H1 (cell line): Measurements from ENCODE around the gene IFI27L1. TPM values are rescaled to one million over a fixed set of nuclear protein-coding genes. Genes with fewer than 3 reads are reported as not detected.

ENCODE experiments used
- CTCF ChIA-PET: fragments of 300-600 bp; sonication (Branson Sonifier 250); formaldehyde crosslinking; loops from one replicate; lab custom pipeline; 2021; ENCODE audit not compliant: partially characterized antibody; lab: Charles Lee
- POLR2A ChIA-PET: fragments of 300-600 bp; sonication (Branson Sonifier 250); formaldehyde crosslinking; loops from one replicate; lab custom pipeline; 2021; ENCODE audit warnings: inconsistent platforms; ENCODE audit not compliant: partially characterized antibody; lab: Charles Lee
- DNase-seq, 2 experiments: peaks; one replicate each; pipeline versions ENCODE4 v3.0.0 to v3.0.0-alpha.2; 2010 to 2022; ENCODE audit warnings: low spot score in 2 of 2, low read depth in 1 of 2, mixed read lengths in 1 of 2
- FAIRE-seq: peaks from 2 replicates; lab custom pipeline; 2011; peaks lifted over from hg19 to GRCh38; lab: Jason Lieb, UNC
- H2AFZ ChIP-seq: 2 replicates; pipeline ENCODE4 v1.8.1; 2012; ENCODE audit warnings: low read length, inconsistent platforms
- H2AK5ac ChIP-seq: 2 replicates; pipeline ENCODE4 v1.6.1; 2013; ENCODE audit warnings: low read depth, low read length
- H2BK120ac ChIP-seq: replicated peaks from 2 replicates; pipeline ENCODE3; 2013; ENCODE audit warnings: low read depth, low read length, inconsistent platforms
- H2BK12ac ChIP-seq: 2 replicates; pipeline ENCODE4 v1.6.1; 2013; ENCODE audit warnings: low read depth, low read length
- H2BK15ac ChIP-seq: 2 replicates; pipeline ENCODE4 v1.6.1; 2013; ENCODE audit warnings: low read length
- H2BK20ac ChIP-seq: 2 replicates; pipeline ENCODE4 v1.6.1; 2013; ENCODE audit warnings: low read length
- H2BK5ac ChIP-seq: 2 replicates; pipeline ENCODE4 v1.6.1; 2013; ENCODE audit warnings: low read depth, low read length
- H3K14ac ChIP-seq: 2 replicates; pipeline ENCODE4 v1.6.1; 2013; ENCODE audit warnings: inconsistent platforms; ENCODE audit not compliant: insufficient read length
- H3K18ac ChIP-seq: 2 replicates; pipeline ENCODE4 v1.6.1; 2013; ENCODE audit warnings: low read length; ENCODE audit errors: extremely low read depth
- H3K23ac ChIP-seq: 2 replicates; pipeline ENCODE4 v1.6.1; 2013; ENCODE audit warnings: inconsistent platforms; ENCODE audit not compliant: insufficient read length
- H3K23me2 ChIP-seq: 2 replicates; pipeline ENCODE4 v1.6.1; 2013; ENCODE audit warnings: low read depth, low read length
- H3K27ac ChIP-seq: 2 replicates; pipeline ENCODE4 v1.6.1; 2011; ENCODE audit warnings: low read depth, low read length, inconsistent platforms
- H3K27me3 ChIP-seq, 4 experiments: replicated peaks in 1 of 4; 1 replicate in 1 of 4; 2 replicates in 3 of 4; pipeline versions ENCODE4 v1.6.1 to v1.8.1; 2011 to 2013; ENCODE audit warnings: low read length in 3 of 4, mild to moderate bottlenecking in 3 of 4, inconsistent platforms in 2 of 4, mixed read lengths in 2 of 4, moderate library complexity in 1 of 4; ENCODE audit not compliant: control insufficient read depth in 3 of 4, insufficient read depth in 3 of 4; ENCODE audit errors: extremely low read depth in 1 of 4
- H3K36me3 ChIP-seq, 4 experiments: 2 replicates each; pipeline versions ENCODE4 v1.6.1 to v1.8.1; 2011 to 2013; ENCODE audit warnings: mild to moderate bottlenecking in 4 of 4, low read length in 3 of 4, moderate library complexity in 2 of 4, control low read depth in 1 of 4, inconsistent platforms in 1 of 4; ENCODE audit not compliant: insufficient read depth in 4 of 4, control insufficient read depth in 2 of 4
- H3K4ac ChIP-seq: replicated peaks from 2 replicates; pipeline ENCODE3; 2013; ENCODE audit warnings: low read length, low read depth, mixed read lengths, inconsistent platforms; ENCODE audit not compliant: insufficient read length
- H3K4me1 ChIP-seq, 4 experiments: replicated peaks in 1 of 4; 1 replicate in 1 of 4; 2 replicates in 3 of 4; pipeline versions ENCODE4 v1.6.1 to v1.8.1; 2011 to 2013; ENCODE audit warnings: low read length in 3 of 4, inconsistent platforms in 2 of 4, mixed read lengths in 1 of 4; ENCODE audit not compliant: insufficient read depth in 4 of 4, control insufficient read depth in 3 of 4
- H3K4me2 ChIP-seq, 2 experiments: 2 replicates each; pipeline versions ENCODE4 v1.6.1 to v1.8.1; 2011 to 2013; ENCODE audit warnings: low read depth in 2 of 2, low read length in 2 of 2, control low read depth in 1 of 2, inconsistent platforms in 1 of 2, mild to moderate bottlenecking in 1 of 2; ENCODE audit not compliant: insufficient read depth in 1 of 2
- H3K4me3 ChIP-seq, 4 experiments: fragments of 200-600, 300-600 bp in 1 of 4; sonication (generic), shearing (Covaris generic), sonication (Bioruptor Twin) in 1 of 4; 2 replicates each; pipeline versions ENCODE4 v1.5.1 to v1.8.1; 2011 to 2016; ENCODE audit warnings: low read length in 4 of 4, low read depth in 3 of 4, control low read depth in 2 of 4, inconsistent platforms in 2 of 4, mild to moderate bottlenecking in 2 of 4, mixed read lengths in 1 of 4, moderate library complexity in 1 of 4; ENCODE audit not compliant: insufficient read depth in 2 of 4; ENCODE audit errors: extremely low read depth in 1 of 4
- H3K56ac ChIP-seq: replicated peaks from 2 replicates; pipeline ENCODE3; 2013; ENCODE audit warnings: low read depth, mild to moderate bottlenecking, mixed read lengths, low read length, inconsistent platforms; ENCODE audit not compliant: insufficient read length
- H3K79me1 ChIP-seq: 2 replicates; pipeline ENCODE4 v1.6.1; 2013; ENCODE audit warnings: low read depth, low read length, control low read depth
- H3K79me2 ChIP-seq, 2 experiments: 2 replicates each; pipeline versions ENCODE4 v1.6.1 to v1.8.1; 2012 to 2013; ENCODE audit warnings: low read length in 2 of 2, mild to moderate bottlenecking in 2 of 2, inconsistent platforms in 1 of 2; ENCODE audit not compliant: insufficient read depth in 2 of 2, control insufficient read depth in 1 of 2
- H3K9ac ChIP-seq, 4 experiments: replicated peaks in 1 of 4; 1 replicate in 1 of 4; 2 replicates in 3 of 4; pipeline versions ENCODE4 v1.6.1 to v1.8.1; 2011 to 2013; ENCODE audit warnings: low read depth in 3 of 4, low read length in 3 of 4, control low read depth in 2 of 4, mild to moderate bottlenecking in 2 of 4, moderate library complexity in 2 of 4, inconsistent platforms in 1 of 4; ENCODE audit errors: extremely low read depth in 1 of 4
- H3K9me3 ChIP-seq, 2 experiments: 2 replicates each; pipeline versions ENCODE4 v1.6.1 to v1.8.1; 2012 to 2013; ENCODE audit warnings: mild to moderate bottlenecking in 2 of 2, moderate library complexity in 2 of 2, control low read depth in 1 of 2, inconsistent platforms in 1 of 2, low read depth in 1 of 2, low read length in 1 of 2, mixed read lengths in 1 of 2; ENCODE audit not compliant: insufficient read depth in 2 of 2
- H4K20me1 ChIP-seq, 2 experiments: replicated peaks in 1 of 2; 2 replicates each; pipeline versions ENCODE3 to v1.8.1; 2011 to 2013; ENCODE audit warnings: inconsistent platforms in 2 of 2, low read length in 2 of 2, mild to moderate bottlenecking in 1 of 2; ENCODE audit not compliant: insufficient read depth in 2 of 2, control insufficient read depth in 1 of 2
- H4K5ac ChIP-seq: 2 replicates; pipeline ENCODE4 v1.6.1; 2013; ENCODE audit warnings: low read length, low read depth, mixed read lengths, inconsistent platforms; ENCODE audit not compliant: insufficient read length
- H4K8ac ChIP-seq: 2 replicates; pipeline ENCODE4 v1.8.0; 2013; ENCODE audit warnings: mild to moderate bottlenecking, moderate library complexity, low read length, inconsistent platforms; ENCODE audit not compliant: insufficient read depth; ENCODE audit errors: extremely low read depth
- H4K91ac ChIP-seq: replicated peaks from 2 replicates; pipeline ENCODE3; 2013; ENCODE audit warnings: low read length, mixed read lengths, inconsistent platforms; ENCODE audit not compliant: insufficient read length
- JUND ChIP-seq: IDR thresholded peaks from 2 replicates; pipeline ENCODE4 v1.6.1; 2011; ENCODE audit warnings: mild to moderate bottlenecking, improper control_type of control experiment, low read length
- POU5F1 ChIP-seq: IDR thresholded peaks from 2 replicates; pipeline ENCODE4 v1.6.1; 2011; ENCODE audit warnings: low read depth, mild to moderate bottlenecking, low read length, moderate library complexity
- SP2 ChIP-seq: IDR thresholded peaks from 2 replicates; pipeline ENCODE4 v1.6.1; 2012; ENCODE audit warnings: mild to moderate bottlenecking, low read length, inconsistent platforms
- WGBS, 2 experiments: shearing (Covaris generic) in 1 of 2; methylation state at CpG; one replicate each; pipeline versions ENCODE4 v1.1.6 to v1.1.7; 2013 to 2015; ENCODE audit warnings: low lambda C conversion rate in 2 of 2, mixed read lengths in 2 of 2, inconsistent platforms in 1 of 2, low coverage in 1 of 2, missing lambda C conversion rate in 1 of 2; ENCODE audit not compliant: insufficient replicate concordance in 2 of 2, insufficient coverage in 1 of 2, insufficient read length in 1 of 2; ENCODE audit errors: extremely low coverage in 1 of 2, missing lambda C conversion rate in 1 of 2; 5-methylcytosine and 5-hydroxymethylcytosine counted together
- polyA plus RNA-seq, 7 experiments: library from polyadenylated mRNA; depleted of rRNA in 3 of 7; stranded (reverse) in 5 of 7; unstranded in 2 of 7; fragments of >200 nt in 5 of 7; fragments of 200-250 nt in 2 of 7; gene quantifications; 1 replicate in 5 of 7; 2 replicates in 1 of 7; 4 replicates in 1 of 7; pipeline versions ENCODE4 v1.2.1 to v1.2.3, GENCODE V29; 2011 to 2013; ENCODE audit warnings: missing spikeins in 2 of 7, mixed read lengths in 2 of 7
- total RNA-seq: library from RNA; stranded (reverse); fragmentation: NEBNext Ultra II Directional; extraction: Animal tissue kit (Norgen Biotek cat#: 25700); gene quantifications from 2 replicates; pipeline ENCODE4 v1.2.1, GENCODE V29; 2021

The IFI27L1 gene
- total and polyA plus RNA-seq, 2 of the 8 experiments (the other 6 are each of a cell fraction or from before 2014, with no cell fraction given) = 21.2 to 30.5 TPM

DNA sequence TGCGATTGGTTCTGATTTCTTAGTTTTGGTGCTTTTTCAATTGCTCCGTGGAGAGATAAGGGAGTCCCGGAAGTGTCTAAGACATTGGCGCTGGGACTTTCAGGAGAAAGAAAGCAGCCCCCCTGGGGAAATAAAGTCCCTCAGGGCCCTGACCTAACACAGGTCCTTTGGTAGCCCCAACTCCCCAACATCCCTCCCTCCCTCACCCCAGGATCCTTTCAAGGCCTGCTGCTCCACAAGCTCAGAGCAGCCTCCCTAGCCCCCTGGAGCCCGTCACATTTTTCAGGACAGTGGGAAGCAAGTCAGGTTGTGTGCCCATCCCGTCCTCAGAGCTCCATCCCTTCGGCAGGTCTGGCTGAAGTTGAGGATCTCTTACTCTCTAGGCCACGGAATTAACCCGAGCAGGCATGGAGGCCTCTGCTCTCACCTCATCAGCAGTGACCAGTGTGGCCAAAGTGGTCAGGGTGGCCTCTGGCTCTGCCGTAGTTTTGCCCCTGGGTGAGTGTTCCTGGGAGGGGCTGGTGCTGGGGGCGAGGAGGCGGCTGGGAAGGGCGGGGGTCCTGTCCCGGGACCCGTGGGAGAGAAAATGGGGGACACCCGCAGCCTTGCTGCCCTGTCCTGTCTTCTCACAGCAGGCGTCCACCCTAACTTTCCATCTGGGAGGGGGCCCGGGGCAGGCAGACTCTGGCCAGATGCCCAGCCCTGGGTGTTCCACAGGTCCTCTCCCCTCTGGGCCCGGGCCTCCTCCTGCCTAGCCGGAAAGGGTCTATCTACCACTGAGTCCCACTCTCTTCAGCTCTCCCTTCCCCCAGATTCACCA is 30.4 kb downstream of the IFI27L1 start:
- Histone ChIP-seq H2BK20ac (no peak overlapping the region), H3K23ac (no peak overlapping the region), H3K23me2 (no peaks in the 10 kb centered on the region), H3K14ac (no peak overlapping the region), H3K4me3 (no peak overlapping the region), H2BK15ac (no peak overlapping the region), H2BK5ac (no peak overlapping the region), H3K36me3 (no peaks in the 10 kb centered on the region), H4K5ac (no peak overlapping the region), H3K9me3 (no peaks in the 10 kb centered on the region), H2AK5ac (no peak overlapping the region), H4K20me1 (no peaks in the 10 kb centered on the region), H3K27me3 (no peaks in the 10 kb centered on the region), H3K79me1 (no peaks in the 10 kb centered on the region), H3K9ac (no peak overlapping the region), H3K18ac (no peak overlapping the region), H3K4ac (no peak overlapping the region), H2BK120ac (no peak overlapping the region), H2BK12ac (no peak overlapping the region), H3K56ac (no peak overlapping the region), H2AFZ (no peak overlapping the region), H3K79me2 (no peaks in the 10 kb centered on the region), H3K27ac (no peak overlapping the region), H4K8ac (no peak overlapping the region), H3K4me1 (peaks cover 0 to 5% (median under 1%) of the 10 kb centered on the region in 4 experiments; a peak in 2 of 7 replicates), H3K4me2 (no peak overlapping the region), H4K91ac (no peak overlapping the region)
- WGBS, 2 experiments = 88% methylated on average over 19 of the region's 20 CpGs; no CpG with 5 or more reads in 1 of the 2 experiments
- no peak for DNase-seq
- CTCF ChIA-PET = interaction anchor here (0.7 to 2.4 kb wide), 6 partner anchors 11 to 69 kb away, joined by 3 to 15 read pairs (median 5); no protein-coding TSS in a partner anchor
- TF ChIP-seq JUND (no peak), SP2 (no peak), POU5F1 (no peak)
- FAIRE-seq = no peak
- POLR2A ChIA-PET = interaction anchor here (1.4 kb wide), 1 partner anchor 12 kb away, joined by 4 read pairs; no protein-coding TSS in a partner anchor
